HepG2 (cell line): Measurements from ENCODE around the gene MMP23B. TPM values are rescaled to one million over a fixed set of nuclear protein-coding genes. Genes with fewer than 3 reads are reported as not detected.

ENCODE experiments used
- ARNT2 ChIP-seq: sonication (generic); formaldehyde crosslinking; IDR thresholded peaks from 2 replicates; pipeline ENCODE4 v1.8.0; 2022; ENCODE audit warnings: mild to moderate bottlenecking, low read depth, missing genetic modification reagents, moderate library complexity
- CREB1 ChIP-seq, 2 experiments: fragments of 450-650 bp in 1 of 2; IDR thresholded peaks; 2 replicates each; pipeline ENCODE4 v1.6.1; 2016 to 2017; ENCODE audit warnings: control low read depth in 1 of 2, mild to moderate bottlenecking in 1 of 2, missing compliant biosample characterization in 1 of 2, missing genetic modification characterization in 1 of 2
- JDP2 ChIP-seq: sonication (generic); formaldehyde crosslinking; IDR thresholded peaks from 2 replicates; pipeline ENCODE4 v1.8.1; 2022; ENCODE audit warnings: missing genetic modification reagents, borderline replicate concordance
- KDM5B ChIP-seq: sonication (generic); formaldehyde crosslinking; IDR thresholded peaks from 2 replicates; pipeline ENCODE4 v1.4.0; 2020; ENCODE audit warnings: missing genetic modification reagents, mild to moderate bottlenecking, borderline replicate concordance
- MXI1 ChIP-seq: IDR thresholded peaks from 3 replicates; pipeline ENCODE4 v1.6.1; 2012; ENCODE audit warnings: low read depth, low read length, inconsistent platforms, borderline replicate concordance
- NR0B2 ChIP-seq: sonication (generic); formaldehyde crosslinking; IDR thresholded peaks from 2 replicates; pipeline ENCODE4 v1.4.0; 2020; ENCODE audit warnings: mild to moderate bottlenecking, missing genetic modification reagents
- NR2C2 ChIP-seq: sonication (generic); formaldehyde crosslinking; IDR thresholded peaks from 2 replicates; pipeline ENCODE4 v1.4.0; 2020; ENCODE audit warnings: missing genetic modification reagents, mild to moderate bottlenecking, moderate library complexity, borderline replicate concordance
- SOX5 ChIP-seq: IDR thresholded peaks from 2 replicates; pipeline ENCODE4 v1.6.1; 2016; ENCODE audit warnings: borderline replicate concordance
- TBL1XR1 ChIP-seq: fragments of 150-350 bp; IDR thresholded peaks from 2 replicates; pipeline ENCODE4 v1.6.1; 2014; ENCODE audit warnings: borderline replicate concordance, low read length; ENCODE audit not compliant: partially characterized antibody
- ZHX2 ChIP-seq, 2 experiments: sonication (generic) in 1 of 2; formaldehyde crosslinking in 1 of 2; IDR thresholded peaks; 2 replicates each; pipeline versions ENCODE4 v1.6.1 to v1.9.0; 2014 to 2022; ENCODE audit warnings: antibody characterized with exemption in 1 of 2, borderline replicate concordance in 1 of 2, inconsistent platforms in 1 of 2, low read depth in 1 of 2, missing genetic modification reagents in 1 of 2
- ZNF274 ChIP-seq: sonication (generic); formaldehyde crosslinking; IDR thresholded peaks from 2 replicates; pipeline ENCODE4 v1.5.1; 2020; ENCODE audit warnings: mild to moderate bottlenecking, missing genetic modification reagents
- ZNF337 ChIP-seq: sonication (generic); formaldehyde crosslinking; IDR thresholded peaks from 2 replicates; pipeline ENCODE4 v1.5.1; 2020; ENCODE audit warnings: missing genetic modification reagents, low read depth, mild to moderate bottlenecking, borderline replicate concordance
- ZNF749 ChIP-seq: sonication (generic); formaldehyde crosslinking; IDR thresholded peaks from 2 replicates; pipeline ENCODE4 v1.8.0; 2022; ENCODE audit warnings: mild to moderate bottlenecking, missing genetic modification reagents, moderate library complexity, borderline replicate concordance
- polyA plus RNA-seq, 8 experiments: library from polyadenylated mRNA; depleted of rRNA in 3 of 8; stranded (reverse) in 7 of 8; unstranded in 1 of 8; fragments of >200 nt; fragmentation: Illumina TruSeq in 4 of 8; extraction: Trizol in 4 of 8; gene quantifications; 2 replicates each; pipeline versions ENCODE4 v1.2.1 to v1.2.3, GENCODE V29; 2011 to 2016; ENCODE audit warnings: low read depth in 4 of 8, missing spikeins in 1 of 8, mixed read lengths in 1 of 8; ENCODE audit not compliant: insufficient read depth in 1 of 8
- total RNA-seq, 5 experiments: library from RNA; depleted of rRNA; stranded (reverse); fragments of >200 nt; fragmentation: Illumina TruSeq; extraction: Trizol; gene quantifications; 2 replicates each; pipeline ENCODE4 v1.2.3, GENCODE V29; 2016; ENCODE audit warnings: low read depth in 1 of 5
- TF ChIP-seq, protein P1 (sequence below): sonication (generic); formaldehyde crosslinking; IDR thresholded peaks from 2 replicates; pipeline ENCODE4 v1.5.1; 2020; ENCODE audit warnings: mild to moderate bottlenecking, missing genetic modification reagents, borderline replicate concordance

Gene MMP23B
- total and polyA plus RNA-seq, 2 of the 13 experiments (the other 11 are each of a cell fraction or from before 2014, with no cell fraction given): 0.61 to 0.75 TPM

DNA sequence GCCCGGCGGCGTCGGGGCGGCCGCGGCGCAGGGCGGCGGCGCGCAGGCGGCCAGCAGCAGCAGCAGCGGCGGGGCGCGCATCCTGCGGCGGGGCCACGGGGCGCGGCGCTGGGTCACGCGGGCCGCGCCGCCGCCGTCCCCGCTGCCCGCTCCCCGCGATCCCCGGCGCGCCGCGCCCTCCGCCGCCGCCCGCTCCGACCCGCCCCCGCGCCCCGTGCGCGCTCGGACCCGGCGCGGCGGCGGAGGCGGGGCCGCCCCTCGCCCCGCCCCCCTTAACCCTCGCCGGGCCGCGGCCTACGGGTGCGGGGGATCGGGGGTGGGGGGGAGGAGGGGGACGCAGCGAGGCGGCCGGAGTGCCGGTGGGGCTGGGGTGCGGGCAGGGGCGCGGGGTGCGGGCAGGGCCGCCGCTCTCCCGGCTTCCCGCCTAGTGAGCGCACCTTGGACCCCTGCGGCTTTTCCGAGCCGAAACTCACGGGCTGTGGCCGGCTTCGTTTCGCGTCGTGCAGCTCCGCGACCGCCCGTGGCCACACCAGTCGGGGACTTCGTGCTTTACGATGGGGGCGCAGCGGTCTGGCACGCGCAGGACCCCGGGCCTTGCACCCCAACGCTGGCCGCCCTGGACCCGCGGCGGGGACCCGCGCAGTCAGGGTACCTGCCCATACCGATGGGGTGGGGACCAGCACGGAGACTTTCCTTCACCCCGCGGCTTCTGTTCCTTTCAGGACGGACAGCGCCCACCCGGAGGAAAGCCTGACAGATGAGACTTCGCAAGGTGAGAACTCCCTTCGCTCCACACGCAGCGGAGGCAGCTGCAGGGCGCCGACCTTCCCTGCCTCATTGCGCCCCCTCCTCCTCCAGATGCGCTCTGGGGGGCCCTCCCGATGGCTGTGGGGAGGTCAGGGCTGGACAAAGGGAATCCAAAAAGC is 31.8 kb upstream of the MMP23B start, which contains the start of gene FNDC10 (continued):
- no peak for TF ChIP-seq ZHX2 (IDR thresholded peaks at IDR 0.05; ENCODE audit: low read depth)
- no peak for TF ChIP-seq ZHX2 (CRISPR knock-in tag; IDR thresholded peaks at IDR 0.05; ENCODE audit: borderline replicate concordance)
- 0 out of 2 replicates have a peak, but pooled peaks have one; percentile 10 for TF ChIP-seq KDM5B (CRISPR knock-in tag)
- TF ChIP-seq JDP2 (CRISPR knock-in tag): no peak
- no peak for TF ChIP-seq MXI1
- no peak for TF ChIP-seq ZNF337
- TF ChIP-seq SOX5 (CRISPR knock-in tag): no peak
- TF ChIP-seq TBL1XR1: no peak
- 0 out of 2 replicates have a peak, but pooled peaks have one; percentile 24 for TF ChIP-seq NR0B2 (CRISPR knock-in tag)
- TF ChIP-seq CREB1 (IDR thresholded peaks at IDR 0.05): no peak
- TF ChIP-seq CREB1 (CRISPR knock-in tag; IDR thresholded peaks at IDR 0.05): no peak
- 0 out of 2 replicates have a peak, but pooled peaks have one; percentile 11 for TF ChIP-seq ZNF274
- TF ChIP-seq NR2C2: no peak
- TF ChIP-seq, protein P1, sequence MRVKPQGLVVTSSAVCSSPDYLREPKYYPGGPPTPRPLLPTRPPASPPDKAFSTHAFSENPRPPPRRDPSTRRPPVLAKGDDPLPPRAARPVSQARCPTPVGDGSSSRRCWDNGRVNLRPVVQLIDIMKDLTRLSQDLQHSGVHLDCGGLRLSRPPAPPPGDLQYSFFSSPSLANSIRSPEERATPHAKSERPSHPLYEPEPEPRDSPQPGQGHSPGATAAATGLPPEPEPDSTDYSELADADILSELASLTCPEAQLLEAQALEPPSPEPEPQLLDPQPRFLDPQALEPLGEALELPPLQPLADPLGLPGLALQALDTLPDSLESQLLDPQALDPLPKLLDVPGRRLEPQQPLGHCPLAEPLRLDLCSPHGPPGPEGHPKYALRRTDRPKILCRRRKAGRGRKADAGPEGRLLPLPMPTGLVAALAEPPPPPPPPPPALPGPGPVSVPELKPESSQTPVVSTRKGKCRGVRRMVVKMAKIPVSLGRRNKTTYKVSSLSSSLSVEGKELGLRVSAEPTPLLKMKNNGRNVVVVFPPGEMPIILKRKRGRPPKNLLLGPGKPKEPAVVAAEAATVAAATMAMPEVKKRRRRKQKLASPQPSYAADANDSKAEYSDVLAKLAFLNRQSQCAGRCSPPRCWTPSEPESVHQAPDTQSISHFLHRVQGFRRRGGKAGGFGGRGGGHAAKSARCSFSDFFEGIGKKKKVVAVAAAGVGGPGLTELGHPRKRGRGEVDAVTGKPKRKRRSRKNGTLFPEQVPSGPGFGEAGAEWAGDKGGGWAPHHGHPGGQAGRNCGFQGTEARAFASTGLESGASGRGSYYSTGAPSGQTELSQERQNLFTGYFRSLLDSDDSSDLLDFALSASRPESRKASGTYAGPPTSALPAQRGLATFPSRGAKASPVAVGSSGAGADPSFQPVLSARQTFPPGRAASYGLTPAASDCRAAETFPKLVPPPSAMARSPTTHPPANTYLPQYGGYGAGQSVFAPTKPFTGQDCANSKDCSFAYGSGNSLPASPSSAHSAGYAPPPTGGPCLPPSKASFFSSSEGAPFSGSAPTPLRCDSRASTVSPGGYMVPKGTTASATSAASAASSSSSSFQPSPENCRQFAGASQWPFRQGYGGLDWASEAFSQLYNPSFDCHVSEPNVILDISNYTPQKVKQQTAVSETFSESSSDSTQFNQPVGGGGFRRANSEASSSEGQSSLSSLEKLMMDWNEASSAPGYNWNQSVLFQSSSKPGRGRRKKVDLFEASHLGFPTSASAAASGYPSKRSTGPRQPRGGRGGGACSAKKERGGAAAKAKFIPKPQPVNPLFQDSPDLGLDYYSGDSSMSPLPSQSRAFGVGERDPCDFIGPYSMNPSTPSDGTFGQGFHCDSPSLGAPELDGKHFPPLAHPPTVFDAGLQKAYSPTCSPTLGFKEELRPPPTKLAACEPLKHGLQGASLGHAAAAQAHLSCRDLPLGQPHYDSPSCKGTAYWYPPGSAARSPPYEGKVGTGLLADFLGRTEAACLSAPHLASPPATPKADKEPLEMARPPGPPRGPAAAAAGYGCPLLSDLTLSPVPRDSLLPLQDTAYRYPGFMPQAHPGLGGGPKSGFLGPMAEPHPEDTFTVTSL (CRISPR knock-in tag): no peak
- TF ChIP-seq ARNT2 (CRISPR knock-in tag): 0 out of 2 replicates have a peak, but pooled peaks have one; percentile 51
- no peak for TF ChIP-seq ZNF749
